Smooth muscle cell (in vitro differentiated cells): ENCODE data around the gene GIGYF1. TPM values are rescaled to one million over a fixed set of nuclear protein-coding genes. Genes with fewer than 3 reads are reported as not detected.

Source experiments
- DNase-seq: peaks from one replicate; lab custom pipeline; 2025; ENCODE audit not compliant: unreplicated experiment; lab: John Stamatoyannopoulos, UW
- H2AFZ ChIP-seq: fragments of 200-600 bp; sonication (generic); 2 replicates; pipeline ENCODE4 v1.6.0; 2016; ENCODE audit warnings: antibody characterized with exemption, low read depth, mild to moderate bottlenecking
- H3F3A ChIP-seq: fragments of 200-600 bp; sonication (generic); 2 replicates; pipeline ENCODE4 v1.6.0; 2017; ENCODE audit warnings: antibody characterized with exemption, low read depth
- H3K27ac ChIP-seq: fragments of 200-600 bp; sonication (generic); 2 replicates; pipeline ENCODE4 v1.5.1; 2016; ENCODE audit warnings: low read depth, mild to moderate bottlenecking
- H3K27me3 ChIP-seq: fragments of 200-600 bp; sonication (generic); 2 replicates; pipeline ENCODE4 v1.6.1; 2016; ENCODE audit warnings: low read depth, mild to moderate bottlenecking
- H3K36me3 ChIP-seq: fragments of 200-600 bp; sonication (generic); 2 replicates; pipeline ENCODE4 v1.5.1; 2016; ENCODE audit warnings: low read depth
- H3K4me1 ChIP-seq: fragments of 200-600 bp; sonication (generic); 2 replicates; pipeline ENCODE4 v1.5.1; 2016; ENCODE audit warnings: low read depth
- H3K4me2 ChIP-seq: fragments of 200-600 bp; sonication (generic); 2 replicates; pipeline ENCODE4 v1.6.0; 2016; ENCODE audit warnings: mild to moderate bottlenecking
- H3K4me3 ChIP-seq: fragments of 200-600 bp; sonication (generic); 2 replicates; pipeline ENCODE4 v1.5.1; 2016; ENCODE audit warnings: mild to moderate bottlenecking
- H3K79me2 ChIP-seq: fragments of 200-600 bp; sonication (generic); 2 replicates; pipeline ENCODE4 v1.6.0; 2016; ENCODE audit warnings: low read depth, mild to moderate bottlenecking
- H3K9ac ChIP-seq: fragments of 200-600 bp; sonication (generic); 2 replicates; pipeline ENCODE4 v1.6.0; 2016; ENCODE audit warnings: low read depth
- H3K9me3 ChIP-seq: fragments of 200-600 bp; sonication (generic); replicated peaks from 2 replicates; pipeline ENCODE4 v1.5.1; 2016; ENCODE audit warnings: low read depth
- H4K20me1 ChIP-seq: fragments of 200-600 bp; sonication (generic); 2 replicates; pipeline ENCODE4 v1.6.0; 2016; ENCODE audit warnings: low read depth
- WGBS: methylation state at CpG from one replicate; pipeline ENCODE4 v1.1.7; 2016; ENCODE audit warnings: low lambda C conversion rate; 5-methylcytosine and 5-hydroxymethylcytosine counted together
- polyA plus RNA-seq: library from polyadenylated mRNA; unstranded; fragments of >200 nt; fragmentation: Nextera tagmentation; extraction: Ambion mirVana; gene quantifications from 2 replicates; pipeline ENCODE4 v1.2.1, GENCODE V29; 2016
- total RNA-seq: library from RNA; depleted of rRNA; stranded (reverse); fragments of >200 nt; gene quantifications from 2 replicates; pipeline ENCODE4 v1.2.3, GENCODE V29; 2014
- TF ChIP-seq, protein P1 (sequence below): fragments of 200-600 bp; sonication (generic); IDR thresholded peaks from 2 replicates; pipeline ENCODE4 v1.5.1; 2017; ENCODE audit warnings: borderline replicate concordance, mild to moderate bottlenecking, antibody characterized with exemption; ENCODE audit not compliant: insufficient read depth, poor library complexity, severe bottlenecking

The GIGYF1 gene
- total and polyA plus RNA-seq, 2 experiments from 2014 or later, result 8.5 to 13.1 TPM

- Histone ChIP-seq H3K36me3 (no peaks in the 10 kb centered on the region), H3F3A (peaks cover 7% of the 10 kb centered on the region), H2AFZ (no peak overlapping the region), H3K9me3 (no peaks in the 10 kb centered on the region), H4K20me1 (peaks cover 85% of the 10 kb centered on the region), H3K4me2 (no peak overlapping the region), H3K4me3 (no peak overlapping the region), H3K27ac (no peak overlapping the region), H3K79me2 (peaks cover 25% of the 10 kb centered on the region), H3K27me3 (no peaks in the 10 kb centered on the region), H3K4me1 (no peaks in the 10 kb centered on the region), H3K9ac (no peak overlapping the region)
- no peak for DNase-seq
- 80% methylated on average over 11 of the region's 13 CpGs for WGBS
- TF ChIP-seq, protein P1, sequence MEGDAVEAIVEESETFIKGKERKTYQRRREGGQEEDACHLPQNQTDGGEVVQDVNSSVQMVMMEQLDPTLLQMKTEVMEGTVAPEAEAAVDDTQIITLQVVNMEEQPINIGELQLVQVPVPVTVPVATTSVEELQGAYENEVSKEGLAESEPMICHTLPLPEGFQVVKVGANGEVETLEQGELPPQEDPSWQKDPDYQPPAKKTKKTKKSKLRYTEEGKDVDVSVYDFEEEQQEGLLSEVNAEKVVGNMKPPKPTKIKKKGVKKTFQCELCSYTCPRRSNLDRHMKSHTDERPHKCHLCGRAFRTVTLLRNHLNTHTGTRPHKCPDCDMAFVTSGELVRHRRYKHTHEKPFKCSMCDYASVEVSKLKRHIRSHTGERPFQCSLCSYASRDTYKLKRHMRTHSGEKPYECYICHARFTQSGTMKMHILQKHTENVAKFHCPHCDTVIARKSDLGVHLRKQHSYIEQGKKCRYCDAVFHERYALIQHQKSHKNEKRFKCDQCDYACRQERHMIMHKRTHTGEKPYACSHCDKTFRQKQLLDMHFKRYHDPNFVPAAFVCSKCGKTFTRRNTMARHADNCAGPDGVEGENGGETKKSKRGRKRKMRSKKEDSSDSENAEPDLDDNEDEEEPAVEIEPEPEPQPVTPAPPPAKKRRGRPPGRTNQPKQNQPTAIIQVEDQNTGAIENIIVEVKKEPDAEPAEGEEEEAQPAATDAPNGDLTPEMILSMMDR, result no peak
These were observed 14.7 kb downstream of the GIGYF1 start for GRCh38 chr7:100679129-100679926.

DNA sequence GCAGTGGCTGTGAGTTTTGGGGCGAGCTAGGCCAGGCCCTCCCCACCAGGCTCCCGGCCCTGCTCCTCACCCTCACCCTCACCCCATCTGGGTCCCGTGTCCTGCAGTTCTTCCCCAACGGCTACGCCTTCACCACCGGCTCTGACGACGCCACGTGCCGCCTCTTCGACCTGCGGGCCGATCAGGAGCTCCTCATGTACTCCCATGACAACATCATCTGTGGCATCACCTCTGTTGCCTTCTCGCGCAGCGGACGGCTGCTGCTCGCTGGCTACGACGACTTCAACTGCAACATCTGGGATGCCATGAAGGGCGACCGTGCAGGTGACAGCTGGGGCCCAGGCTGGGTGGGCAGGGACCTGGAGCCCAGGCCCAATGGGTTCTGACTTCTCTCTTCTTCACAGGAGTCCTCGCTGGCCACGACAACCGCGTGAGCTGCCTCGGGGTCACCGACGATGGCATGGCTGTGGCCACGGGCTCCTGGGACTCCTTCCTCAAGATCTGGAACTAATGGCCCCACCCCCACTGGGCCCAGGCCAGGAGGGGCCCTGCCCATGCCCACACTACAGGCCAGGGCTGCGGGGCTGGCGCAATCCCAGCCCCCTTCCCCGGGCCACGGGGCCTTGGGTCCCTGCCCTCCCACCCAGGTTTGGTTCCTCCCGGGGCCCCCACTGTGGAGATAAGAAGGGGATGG is 15.6 kb downstream of the GIGYF1 start:
- Histone ChIP-seq H3F3A (peaks cover 7% of the 10 kb centered on the region), H4K20me1 (peaks cover 85% of the 10 kb centered on the region), H3K27me3 (no peaks in the 10 kb centered on the region), H3K4me2 (no peak overlapping the region), H3K4me3 (no peak overlapping the region), H3K27ac (no peak overlapping the region), H3K79me2 (peaks cover 32% of the 10 kb centered on the region), H3K4me1 (no peaks in the 10 kb centered on the region), H3K9me3 (no peaks in the 10 kb centered on the region), H3K9ac (no peak overlapping the region), H2AFZ (no peak overlapping the region), H3K36me3 (no peaks in the 10 kb centered on the region)
- WGBS, result 92% methylated on average over 35 of the region's 35 CpGs
- TF ChIP-seq, protein P1, result no peak
- no peak for DNase-seq

DNA sequence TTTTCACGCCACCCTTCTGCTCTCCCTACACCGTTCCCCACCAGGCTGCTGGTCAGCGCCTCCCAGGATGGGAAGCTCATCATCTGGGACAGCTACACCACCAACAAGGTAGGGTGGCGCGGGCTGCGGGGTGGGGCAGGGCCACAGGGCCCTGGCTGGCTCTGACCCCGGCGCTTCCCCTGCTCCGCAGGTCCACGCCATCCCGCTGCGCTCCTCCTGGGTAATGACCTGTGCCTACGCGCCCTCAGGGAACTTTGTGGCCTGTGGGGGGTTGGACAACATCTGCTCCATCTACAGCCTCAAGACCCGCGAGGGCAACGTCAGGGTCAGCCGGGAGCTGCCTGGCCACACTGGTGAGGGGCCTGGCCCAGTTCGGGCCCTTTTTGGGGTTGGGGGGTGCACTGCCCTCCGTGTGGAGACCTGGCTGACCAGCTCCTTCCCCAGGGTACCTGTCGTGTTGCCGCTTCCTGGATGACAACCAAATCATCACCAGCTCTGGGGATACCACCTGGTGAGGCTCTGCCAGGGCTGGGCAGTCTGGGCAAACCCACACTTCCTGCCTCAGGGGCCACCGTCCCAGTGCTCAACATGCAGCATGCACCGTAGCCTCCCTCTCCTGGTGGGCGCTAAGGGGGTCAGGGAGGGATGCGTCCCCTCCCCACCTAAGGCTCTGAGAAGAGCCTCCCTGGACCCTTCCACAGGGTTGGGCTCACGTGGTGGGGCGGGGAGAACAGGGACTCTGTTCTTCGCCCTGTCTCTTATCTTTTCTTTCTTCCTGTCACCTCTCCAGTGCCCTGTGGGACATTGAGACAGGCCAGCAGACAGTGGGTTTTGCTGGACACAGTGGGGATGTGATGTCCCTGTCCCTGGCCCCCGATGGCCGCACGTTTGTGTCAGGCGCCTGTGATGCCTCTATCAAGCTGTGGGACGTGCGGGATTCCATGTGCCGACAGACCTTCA is 16.5 kb downstream of the GIGYF1 start:
- no peaks in the 10 kb centered on the region for H3K36me3 ChIP-seq
- no peak for DNase-seq
- H3K27me3 ChIP-seq, result no peaks in the 10 kb centered on the region
- H3K27ac ChIP-seq, result no peak overlapping the region
- H3K9ac ChIP-seq, result no peak overlapping the region
- no peaks in the 10 kb centered on the region for H3K4me1 ChIP-seq
- H3K4me3 ChIP-seq, result no peak overlapping the region
- H4K20me1 ChIP-seq, result peaks cover 76% of the 10 kb centered on the region
- no peaks in the 10 kb centered on the region for H3K9me3 ChIP-seq
- H2AFZ ChIP-seq, result no peak overlapping the region
- 96% methylated on average over 36 of the region's 36 CpGs for WGBS
- peaks cover 7% of the 10 kb centered on the region for H3F3A ChIP-seq
- H3K4me2 ChIP-seq, result no peak overlapping the region
- TF ChIP-seq, protein P1, result no peak
- peaks cover 32% of the 10 kb centered on the region for H3K79me2 ChIP-seq
